ENCODE measurements around the gene BDH1.
"Not testable (repeated sequence)": the region's sequence is repeated elsewhere in the genome, so short reads cannot be mapped to it uniquely, and the experiment has no call there.

Gene BDH1

DNA sequence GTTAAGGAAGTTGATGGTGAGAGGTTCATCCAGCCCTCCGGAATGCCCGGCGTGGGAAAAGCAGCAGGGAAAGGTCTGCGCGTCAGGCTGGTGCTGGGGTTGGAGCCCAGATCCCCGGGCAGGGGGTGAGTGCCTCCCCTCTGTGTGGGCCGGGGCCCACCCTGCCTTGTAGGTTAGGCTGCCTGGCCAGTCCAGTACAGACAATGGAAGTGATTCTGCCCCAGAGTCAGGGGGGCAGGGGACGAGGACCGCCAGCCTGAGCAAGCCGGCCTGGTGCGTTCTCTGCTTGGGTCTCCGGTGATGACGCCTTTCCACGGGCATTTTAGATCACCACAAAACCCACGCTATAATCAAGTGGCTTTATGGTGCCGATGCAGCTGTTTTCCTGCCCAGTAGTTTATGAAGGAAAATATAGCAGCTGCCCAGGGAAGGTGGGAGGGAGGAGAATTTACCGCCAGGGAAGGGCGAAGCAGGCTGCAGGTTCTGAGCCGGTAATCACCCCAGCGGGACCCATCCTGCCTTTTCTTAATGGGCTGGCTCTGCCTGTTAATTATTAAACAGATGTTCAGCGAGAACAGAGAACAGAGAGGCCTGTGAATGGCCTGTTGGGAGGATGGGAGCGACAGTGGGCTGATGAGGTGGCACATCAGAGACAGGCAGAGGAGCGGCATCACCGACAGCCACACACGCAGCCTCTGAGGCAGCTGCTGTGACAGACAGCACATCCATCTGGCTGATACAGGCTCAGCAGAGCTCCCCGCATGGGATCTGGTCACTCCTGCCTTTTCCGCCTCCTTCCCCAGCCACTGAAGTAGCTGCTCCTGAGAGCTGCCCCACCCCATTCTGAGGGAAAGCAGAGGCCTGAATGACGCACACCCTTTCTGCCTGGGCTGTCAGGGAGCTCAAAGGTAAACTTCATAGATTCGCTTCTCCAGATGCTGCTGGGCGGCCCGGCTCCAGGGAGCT lies 35.2 kb downstream of the BDH1 start:
- peak; percentile 95 for DNase-seq (ENCODE audit: low read depth)

DNA sequence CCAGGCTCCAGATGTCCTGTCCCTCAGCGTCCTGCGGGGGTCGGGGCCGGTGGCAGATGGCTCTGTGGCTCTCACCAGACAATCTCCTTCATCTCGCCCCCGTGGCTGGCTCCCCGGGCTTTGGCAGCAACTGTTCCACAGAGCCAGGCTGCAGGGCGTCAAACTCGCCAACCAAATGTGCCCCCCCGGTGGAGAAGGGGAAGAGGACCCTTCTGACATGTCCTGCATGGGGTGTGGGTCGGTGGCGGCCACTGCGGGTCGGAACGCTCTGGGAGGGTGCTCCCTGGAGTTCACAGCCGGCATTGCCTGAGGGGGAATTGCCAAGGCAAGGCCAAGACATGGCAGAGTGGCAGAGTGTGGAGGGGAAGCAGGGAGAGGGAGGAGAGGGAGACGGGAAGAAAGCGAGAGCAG lies 36.0 kb downstream of the BDH1 start:
- no peak for DNase-seq (ENCODE audit: low read depth)

DNA sequence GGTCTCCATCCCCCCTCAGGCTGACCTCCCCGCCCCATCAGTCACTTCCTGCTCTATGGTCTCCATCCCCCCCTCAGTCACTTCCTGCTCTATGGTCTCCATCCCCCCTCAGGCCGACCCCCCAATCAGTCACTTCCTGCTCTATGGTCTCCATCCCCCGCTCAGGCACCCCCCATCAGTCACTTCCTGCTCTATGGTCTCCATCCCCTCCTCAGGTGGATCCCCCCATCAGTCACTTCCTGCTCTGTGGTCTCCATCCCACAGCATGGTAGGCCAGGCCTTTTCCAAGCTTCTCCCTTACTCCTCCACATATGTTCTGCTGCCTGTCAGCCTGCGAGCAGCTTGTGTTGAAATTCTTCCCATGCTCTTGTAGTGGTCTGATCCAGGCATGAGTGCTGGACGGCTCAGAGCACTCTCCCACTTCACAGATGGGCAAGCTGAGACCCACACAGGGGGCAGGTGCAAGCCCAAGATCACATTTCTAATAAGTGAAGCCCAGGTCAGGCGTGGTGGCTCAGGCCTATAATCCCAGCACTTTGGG lies 36.8 kb downstream of the BDH1 start:
- DNase-seq (ENCODE audit: low read depth): peak; percentile 79

DNA sequence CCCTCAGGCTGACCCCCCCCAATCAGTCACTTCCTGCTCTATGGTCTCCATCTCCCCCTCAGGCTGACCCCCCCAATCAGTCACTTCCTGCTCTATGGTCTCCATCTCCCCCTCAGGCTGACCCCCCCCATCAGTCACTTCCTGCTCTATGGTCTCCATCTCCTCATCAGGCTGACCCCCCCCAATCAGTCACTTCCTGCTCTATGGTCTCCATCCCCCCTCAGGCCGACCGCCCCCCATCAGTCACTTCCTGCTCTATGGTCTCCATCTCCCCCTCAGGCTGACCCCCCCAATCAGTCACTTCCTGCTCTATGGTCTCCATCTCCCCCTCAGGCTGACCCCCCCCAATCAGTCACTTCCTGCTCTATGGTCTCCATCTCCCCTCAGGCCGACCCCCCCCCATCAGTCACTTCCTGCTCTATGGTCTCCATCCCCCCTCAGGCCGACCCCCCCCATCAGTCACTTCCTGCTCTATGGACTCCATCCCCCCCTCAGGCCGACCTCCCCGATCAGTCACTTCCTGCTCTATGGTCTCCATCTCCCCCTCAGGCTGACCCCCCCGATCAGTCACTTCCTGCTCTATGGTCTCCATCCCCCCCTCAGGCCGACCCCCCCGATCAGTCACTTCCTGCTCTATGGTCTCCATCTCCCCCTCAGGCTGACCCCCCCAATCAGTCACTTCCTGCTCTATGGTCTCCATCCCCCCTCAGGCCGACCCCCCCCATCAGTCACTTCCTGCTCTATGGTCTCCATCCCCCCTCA lies 37.7 kb downstream of the BDH1 start:
- not testable (repeated sequence) for DNase-seq (ENCODE audit: low read depth)

- not testable (repeated sequence) for DNase-seq (ENCODE audit: low read depth)
Measured at GRCh38 chr3:197516890-197517606, 38.7 kb downstream of the BDH1 start.

DNA sequence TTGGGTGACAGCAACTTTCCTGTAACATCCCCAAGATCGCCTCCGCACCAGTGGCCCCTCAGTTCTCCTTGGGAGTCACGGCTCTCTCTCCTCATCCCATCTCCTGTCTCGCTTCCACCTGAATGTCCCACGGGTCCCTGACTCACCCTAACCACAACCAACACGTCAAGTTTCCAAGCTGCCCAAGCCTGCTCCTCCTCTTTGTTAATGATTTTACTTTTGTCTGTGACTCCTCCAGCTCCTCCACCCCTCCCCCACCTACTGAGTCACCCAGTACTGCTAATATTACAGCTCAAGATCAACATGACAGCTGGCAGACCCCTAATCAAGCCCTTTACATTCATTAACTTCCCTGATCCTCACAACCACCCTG lies 39.3 kb downstream of the BDH1 start:
- peak; percentile 90 for DNase-seq (ENCODE audit: low read depth)

GRCh38 chr3:197514786-197515355 lies 40.9 kb downstream of the BDH1 start:
- DNase-seq (ENCODE audit: low read depth): no peak

DNA sequence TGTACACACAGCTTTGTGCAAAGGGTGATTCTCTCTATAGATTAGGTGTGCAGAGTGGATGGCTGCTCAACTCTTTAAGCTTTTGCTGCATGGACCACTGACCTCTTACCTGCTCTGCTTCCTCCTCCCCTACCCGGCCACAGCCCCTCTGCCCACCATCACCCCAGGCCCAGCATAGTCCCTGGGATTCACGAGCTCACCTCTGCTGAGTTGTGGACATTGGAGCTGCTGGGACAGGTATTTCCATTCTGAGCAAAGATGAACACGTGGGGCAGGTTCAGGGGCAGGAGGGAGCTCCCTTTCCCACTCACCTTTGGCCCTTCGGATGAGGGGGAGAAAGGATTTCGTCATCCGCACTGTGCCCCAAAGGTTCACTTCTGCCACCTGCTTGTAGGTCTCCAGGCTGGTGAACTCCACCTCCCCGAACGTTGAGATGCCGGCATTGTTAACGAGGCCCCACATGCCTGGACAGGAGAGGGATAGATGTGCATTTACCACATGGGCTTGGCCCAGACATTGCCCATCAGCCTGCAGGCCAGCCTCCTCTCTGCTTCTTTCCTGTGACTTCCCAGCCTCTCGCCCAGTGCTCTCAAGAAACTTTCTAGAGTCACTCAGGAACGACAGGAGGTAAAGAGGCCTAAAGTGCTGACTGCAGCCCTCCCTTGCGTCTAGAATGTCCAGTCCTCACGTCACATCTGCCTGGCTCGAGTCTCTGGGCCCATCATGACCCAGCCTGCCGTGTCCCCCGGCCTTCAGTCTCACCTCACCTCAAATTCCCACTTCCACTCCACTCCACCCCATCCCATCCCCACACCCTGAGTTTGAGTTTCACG lies 41.6 kb downstream of the BDH1 start:
- DNase-seq (ENCODE audit: low read depth): no peak

DNA sequence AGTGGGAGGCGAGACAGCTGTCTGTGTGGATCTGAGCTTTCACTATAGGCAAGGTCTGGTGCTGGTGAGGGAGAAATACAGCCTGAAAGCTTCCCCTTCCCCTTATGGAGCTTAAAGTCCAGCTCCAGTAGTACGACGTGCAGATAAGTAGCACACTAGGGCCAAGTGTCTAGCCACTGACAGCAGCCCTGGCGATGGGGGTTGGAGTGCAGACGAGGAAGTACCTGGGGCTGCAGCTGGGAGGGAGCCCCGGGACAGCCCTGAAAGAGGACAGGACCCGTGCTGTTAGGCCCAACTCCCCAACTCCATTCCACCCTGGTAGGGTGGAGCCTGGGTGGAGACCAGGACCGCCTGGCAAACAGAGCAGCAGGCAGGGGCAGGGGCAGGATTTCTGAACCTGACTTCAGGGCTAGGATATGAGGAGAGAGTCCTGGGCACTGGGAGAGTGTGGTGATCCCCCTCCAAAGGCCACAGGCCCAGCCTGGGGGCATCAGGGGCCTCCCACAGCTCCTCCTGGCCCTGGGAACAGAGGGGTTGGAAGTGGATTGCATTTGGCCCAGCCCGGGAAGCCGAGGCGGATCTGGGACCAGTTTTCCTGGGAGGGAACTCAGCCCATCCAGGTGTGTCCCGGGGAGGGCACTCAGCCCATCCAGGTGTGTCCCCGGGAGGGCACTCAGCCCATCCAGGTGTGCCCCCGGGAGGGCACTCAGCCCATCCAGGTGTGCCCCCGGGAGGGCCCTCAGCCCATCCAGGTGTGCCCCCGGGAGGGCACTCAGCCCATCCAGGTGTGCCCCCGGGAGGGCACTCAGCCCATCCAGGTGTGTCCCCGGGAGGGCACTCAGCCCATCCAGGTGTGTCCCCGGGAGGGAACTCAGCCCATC lies 42.8 kb downstream of the BDH1 start:
- no peak for DNase-seq (ENCODE audit: low read depth)

- no peak for DNase-seq (ENCODE audit: low read depth)
Measured at GRCh38 chr3:197511853-197512635, 43.7 kb downstream of the BDH1 start.

GRCh38 chr3:197511130-197511529 lies 44.6 kb downstream of the BDH1 start:
- no peak for DNase-seq (ENCODE audit: low read depth)

DNA sequence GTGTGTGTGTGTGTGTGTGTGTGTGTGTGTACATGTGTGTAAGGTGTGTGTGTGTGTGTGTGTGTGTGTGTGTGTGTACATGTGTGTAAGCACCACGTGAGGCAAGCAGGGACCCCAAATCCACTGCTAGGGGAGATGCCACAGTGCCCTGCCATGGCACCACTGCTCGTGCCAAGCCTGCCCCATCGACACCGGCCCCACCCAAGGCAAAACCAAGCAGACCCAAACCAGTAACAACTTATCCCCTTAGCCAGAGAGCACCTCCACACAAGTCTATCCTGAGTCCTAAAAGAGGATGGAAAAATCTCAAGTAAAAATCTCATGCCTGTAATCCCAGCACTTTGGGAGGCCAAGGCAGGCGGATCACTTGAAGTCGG lies 45.1 kb downstream of the BDH1 start:
- no peak for DNase-seq (ENCODE audit: low read depth)

DNA sequence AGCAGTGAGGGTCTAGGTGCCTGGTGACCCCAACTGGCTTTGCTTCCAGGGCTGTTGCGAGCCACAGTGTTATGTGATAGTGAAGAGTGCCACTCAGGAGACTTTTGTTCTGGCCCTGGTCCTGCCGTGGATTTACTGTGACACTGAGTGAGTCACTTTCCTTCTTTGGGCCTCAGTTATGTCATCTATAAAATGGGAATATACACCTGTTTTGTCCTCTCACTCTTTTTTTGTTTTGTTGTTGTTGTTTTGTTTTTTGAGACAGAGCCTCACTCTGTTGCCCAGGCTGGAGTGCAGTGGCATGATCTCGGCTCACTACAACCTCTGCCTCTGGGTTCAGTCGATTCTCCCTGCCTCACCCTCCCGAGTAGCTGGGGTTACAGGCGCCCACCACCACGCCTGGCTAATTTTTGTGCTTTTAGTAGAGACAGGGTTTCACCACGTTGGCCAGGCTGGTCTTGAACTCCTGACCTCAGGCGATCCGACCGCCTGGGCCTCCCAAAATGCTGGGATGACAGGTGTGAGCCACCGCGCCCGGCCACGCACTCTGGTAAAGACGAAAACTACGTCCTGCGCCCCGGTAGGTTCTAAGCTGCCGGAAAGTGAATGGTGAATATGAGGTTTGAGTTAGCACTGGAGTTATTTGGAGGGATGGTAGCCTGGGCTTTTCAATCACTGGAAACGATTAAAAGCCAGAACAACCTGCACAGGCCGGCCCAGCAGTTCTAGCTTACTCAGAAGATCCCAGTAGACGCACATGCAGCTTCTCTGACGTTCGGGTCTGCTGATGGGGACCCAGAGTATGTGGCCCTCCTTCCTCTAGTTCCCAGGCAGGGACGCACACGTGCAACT lies 46.6 kb downstream of the BDH1 start:
- no peak for DNase-seq (ENCODE audit: low read depth)

DNA sequence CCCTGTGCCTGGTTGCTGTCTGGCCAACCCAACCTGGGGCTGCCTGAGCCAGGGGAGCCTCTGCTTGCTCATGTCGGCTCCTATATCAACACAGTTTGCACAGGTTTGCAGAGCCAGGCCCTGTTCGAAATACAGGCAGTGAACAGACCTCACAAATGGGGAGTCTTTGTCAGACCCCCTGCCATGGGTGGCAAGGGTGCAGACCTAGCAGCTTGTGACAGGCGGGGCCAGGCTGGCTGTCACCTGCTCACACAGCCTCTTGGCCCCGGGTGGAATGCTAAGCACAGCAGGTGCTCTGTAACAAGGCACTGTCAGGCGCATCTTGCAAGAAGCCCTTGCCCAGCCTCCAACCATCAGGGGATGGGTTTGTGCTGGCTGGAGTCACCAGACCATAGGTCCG lies 47.3 kb downstream of the BDH1 start:
- no peak for DNase-seq (ENCODE audit: low read depth)

GRCh38 chr3:197508051-197508451 lies 47.7 kb downstream of the BDH1 start:
- no peak for DNase-seq (ENCODE audit: low read depth)

DNA sequence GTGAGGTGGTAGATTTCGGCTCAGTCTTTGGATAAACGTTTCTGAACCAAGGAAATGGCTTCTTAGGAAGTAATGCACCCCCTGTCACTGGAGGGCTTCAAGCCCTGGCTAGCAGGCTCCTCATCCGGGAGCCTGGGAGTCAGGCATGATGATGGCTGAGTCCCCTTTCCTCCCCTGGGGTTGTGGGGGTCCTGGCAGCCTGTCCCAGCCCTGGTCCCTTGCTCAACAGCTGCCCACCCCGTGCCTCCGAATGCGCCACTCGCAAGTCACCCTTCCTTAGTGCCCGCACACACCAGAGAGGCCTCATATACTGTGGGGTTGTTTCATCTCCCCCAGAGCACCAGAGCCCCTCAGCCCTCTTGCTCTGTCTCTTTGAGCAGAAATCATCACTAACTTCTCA lies 48.2 kb downstream of the BDH1 start:
- no peak for DNase-seq (ENCODE audit: low read depth)

- no peak for DNase-seq (ENCODE audit: low read depth)
Measured at GRCh38 chr3:197507081-197507480, 48.7 kb downstream of the BDH1 start.

All from amniotic epithelial cell (primary cell).